NCI-H2196 (cell line): ENCODE results near the gene HOXD9.

Experiments used
- DNase-seq: peaks from one replicate; lab custom pipeline; 2025; ENCODE audit not compliant: unreplicated experiment; lab: John Stamatoyannopoulos, UW

The HOXD9 gene

DNA sequence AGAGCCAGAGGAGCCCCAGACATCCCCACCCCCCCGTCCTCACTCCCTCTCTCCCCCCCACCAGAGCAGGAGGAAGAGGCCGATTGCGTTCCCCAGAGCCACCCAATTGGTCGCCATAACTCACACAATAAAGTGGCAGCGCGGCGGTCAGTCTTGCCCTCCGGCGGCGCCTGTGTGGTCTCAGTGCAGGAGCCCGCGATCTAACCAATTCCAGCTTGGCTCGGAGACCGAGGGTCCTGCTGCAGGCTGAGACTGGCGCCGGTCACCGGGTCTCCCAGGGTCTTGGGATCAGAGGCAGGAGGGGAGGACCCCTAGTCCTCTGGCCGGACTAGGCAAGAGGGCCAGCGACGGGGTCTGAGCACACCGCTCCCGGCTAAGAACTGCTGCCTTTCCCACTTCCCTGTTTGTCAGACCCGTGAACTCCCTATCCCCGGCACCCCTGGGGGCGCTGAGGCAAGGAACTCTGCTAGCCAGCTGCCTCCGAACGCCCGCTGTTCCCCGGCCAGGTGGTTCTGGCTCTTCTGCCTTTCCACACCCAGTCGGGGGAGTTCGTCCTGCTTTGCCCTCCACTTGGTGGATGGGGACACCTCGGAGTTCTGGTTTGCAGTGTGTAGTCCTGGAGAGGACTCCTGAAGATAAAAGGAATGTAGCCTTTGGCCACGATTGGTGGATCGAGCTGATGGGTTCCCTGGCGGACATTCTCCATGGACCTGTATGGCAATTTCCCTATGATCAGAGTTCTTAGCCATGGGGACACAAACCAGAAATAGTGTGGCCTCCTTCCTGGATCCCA is 24.0 kb upstream of the HOXD9 start:
- DNase-seq: no peak

- DNase-seq: no peak
Measured at GRCh38 chr2:176099159-176099727, 23.3 kb upstream of the HOXD9 start.

GRCh38 chr2:176099728-176100546 is 22.6 kb upstream of the HOXD9 start, which contains the start of gene HOXD12:
Gene HOXD12, plus strand, starts transcription at chr2:176099795. Its CDS starts 7 bp downstream, at chr2:176099802.
- DNase-seq: no peak

GRCh38 chr2:176100547-176101140 is 21.9 kb upstream of the HOXD9 start:
- no peak for DNase-seq

- DNase-seq: peak; percentile 58
Measured at GRCh38 chr2:176101216-176101830, 21.2 kb upstream of the HOXD9 start.

DNA sequence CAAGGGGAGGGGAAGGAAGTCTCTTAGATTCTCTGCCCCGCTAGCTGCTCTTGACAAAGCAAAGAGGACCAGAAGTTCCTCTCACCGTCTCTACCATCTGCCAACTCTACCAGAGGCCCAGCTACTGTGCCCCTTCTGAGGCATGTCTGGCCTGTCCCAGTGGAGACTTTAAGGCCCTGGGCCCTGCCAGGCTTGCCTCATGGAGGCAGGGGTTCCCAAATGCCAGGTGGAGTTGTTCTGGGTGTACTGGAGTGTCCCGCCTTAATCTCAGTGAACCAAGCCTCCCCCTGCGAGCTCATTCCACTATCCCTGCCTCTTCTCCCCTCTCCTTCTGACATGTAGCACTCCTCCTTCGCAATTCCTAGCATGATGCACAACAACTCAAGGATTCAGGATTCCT is 20.7 kb upstream of the HOXD9 start:
- DNase-seq: no peak

DNA sequence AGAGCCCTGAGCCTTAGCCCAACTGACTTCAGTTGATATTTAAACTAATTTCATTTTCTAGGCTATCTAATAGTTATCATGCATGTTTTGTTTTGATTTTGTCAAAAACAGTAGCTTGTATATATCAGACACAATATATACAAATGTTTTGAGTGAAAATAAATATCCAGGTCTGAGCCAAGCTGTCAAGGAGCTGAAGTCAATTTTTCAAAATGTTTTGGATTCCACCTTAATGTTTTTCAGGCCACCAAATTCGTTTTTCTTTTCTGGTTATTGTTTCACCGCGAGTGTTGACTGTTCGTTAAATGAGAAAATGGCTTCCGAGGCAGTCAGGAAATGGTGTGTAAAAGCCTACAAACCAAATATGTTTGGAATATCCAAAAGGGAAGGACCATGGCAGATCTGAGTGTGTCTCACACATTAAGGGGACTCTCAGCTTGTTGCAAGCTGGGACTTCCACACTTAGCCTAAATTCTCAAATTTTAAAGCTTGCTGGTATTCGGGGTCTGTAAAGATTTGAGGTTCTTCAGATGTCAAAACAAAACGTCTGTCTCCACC is 20.1 kb upstream of the HOXD9 start:
- no peak for DNase-seq

- DNase-seq: no peak
Measured at GRCh38 chr2:176103194-176103593, 19.3 kb upstream of the HOXD9 start.

DNA sequence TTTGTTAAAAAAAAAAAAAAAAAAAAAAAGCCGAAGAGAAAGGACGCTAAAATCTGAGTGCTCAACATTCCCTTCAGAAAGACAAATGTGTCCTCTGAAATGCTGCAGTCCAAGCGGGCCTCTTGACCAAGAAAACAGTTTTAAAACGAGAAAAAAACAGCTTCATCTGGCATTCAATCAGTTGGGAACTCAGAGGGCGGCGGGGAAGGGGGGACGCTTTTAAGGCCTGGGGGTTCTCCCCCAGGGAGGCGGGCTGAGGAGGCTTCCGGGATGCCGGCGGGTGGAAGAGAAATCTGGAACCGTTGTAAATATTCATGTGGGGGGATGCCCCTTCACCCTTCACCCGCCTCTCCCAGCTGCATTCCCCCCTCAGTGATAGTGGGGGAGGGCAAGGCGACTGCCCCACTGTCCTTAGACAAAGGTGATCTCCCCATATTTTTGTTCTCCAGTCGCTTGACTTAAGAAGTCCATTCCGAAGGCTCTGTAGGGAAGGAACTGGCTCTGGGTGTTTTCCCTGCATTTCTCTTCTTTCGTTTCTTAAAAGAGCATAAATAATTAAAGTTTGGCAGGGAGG is 18.7 kb upstream of the HOXD9 start:
- no peak for DNase-seq

DNA sequence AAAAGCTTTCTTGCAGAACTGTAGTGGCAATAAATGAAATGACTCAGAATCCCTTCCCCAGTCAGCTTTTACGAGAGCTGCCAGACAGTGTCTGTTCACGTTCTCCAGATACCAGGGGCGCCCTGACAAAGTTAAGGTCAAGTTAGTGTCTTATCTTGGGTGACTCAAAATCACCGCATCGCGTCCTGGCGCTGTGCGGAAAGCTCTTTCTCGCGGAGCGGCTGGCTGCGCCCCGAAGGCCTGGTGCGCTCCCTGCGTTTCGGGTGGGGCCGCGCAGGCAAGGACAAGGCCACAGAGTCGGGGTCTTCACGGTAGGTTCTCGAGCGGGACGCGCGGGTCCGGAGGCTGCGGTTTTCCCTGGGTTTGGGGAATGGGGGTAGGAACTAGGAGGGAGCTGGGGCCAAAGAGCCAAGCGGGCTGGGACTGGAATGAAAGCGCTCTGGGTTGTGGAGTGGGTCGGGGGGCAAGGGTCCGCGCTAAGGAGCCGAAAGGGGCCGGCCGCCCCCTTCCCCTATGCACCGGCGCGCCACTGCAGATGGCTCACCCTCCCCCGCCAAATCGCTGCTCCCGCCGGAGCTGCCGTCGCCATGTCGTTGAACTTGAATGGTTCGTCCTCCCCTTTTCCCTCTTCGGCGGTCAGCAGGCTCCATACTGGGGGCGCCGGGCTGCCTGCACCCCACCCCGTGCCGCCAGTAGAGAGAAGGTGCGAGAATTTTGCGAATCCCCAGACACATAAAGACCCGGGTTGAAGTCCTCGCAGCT is 18.0 kb upstream of the HOXD9 start:
- DNase-seq: no peak

DNA sequence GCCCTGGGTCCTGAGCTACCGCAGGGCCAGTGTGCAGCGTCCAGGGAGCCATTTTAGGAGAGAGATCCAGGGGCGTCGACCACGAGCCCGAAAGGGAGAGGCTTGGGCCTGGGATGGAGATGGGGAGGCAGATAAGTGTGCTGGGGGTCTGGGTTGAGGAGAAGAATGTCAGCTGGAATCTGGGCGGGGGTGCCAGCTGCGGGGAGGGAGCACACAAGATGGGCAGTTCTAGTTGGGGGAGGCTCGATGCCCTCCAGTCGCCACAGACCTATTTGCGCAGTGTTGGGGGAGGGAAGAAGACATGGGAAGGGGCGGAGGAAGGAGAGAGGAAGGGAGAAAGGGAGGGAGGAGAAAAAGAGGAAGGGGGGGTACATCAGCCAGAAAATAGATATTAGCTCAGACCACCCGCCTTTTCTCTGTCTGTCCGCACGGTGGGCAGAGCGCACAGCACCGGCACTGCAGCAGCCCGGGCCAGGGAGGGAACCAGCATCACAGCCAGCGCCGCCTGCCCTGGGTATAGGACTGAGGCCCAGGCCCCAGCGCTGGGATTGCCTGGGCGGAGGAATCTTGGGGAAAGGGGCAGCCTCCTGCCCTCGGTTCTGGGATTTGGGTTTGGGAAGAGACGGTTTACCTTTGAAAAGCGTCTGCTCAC is 17.3 kb upstream of the HOXD9 start:
- DNase-seq: no peak

- no peak for DNase-seq
Measured at GRCh38 chr2:176105730-176106580, 16.6 kb upstream of the HOXD9 start.

GRCh38 chr2:176106581-176107539 is 15.7 kb upstream of the HOXD9 start, which contains the start of gene HOXD11:
Gene HOXD11, plus strand, starts transcription at chr2:176107280. Its CDS starts 76 bp downstream, at chr2:176107356.
- DNase-seq: peak; percentile 94

DNA sequence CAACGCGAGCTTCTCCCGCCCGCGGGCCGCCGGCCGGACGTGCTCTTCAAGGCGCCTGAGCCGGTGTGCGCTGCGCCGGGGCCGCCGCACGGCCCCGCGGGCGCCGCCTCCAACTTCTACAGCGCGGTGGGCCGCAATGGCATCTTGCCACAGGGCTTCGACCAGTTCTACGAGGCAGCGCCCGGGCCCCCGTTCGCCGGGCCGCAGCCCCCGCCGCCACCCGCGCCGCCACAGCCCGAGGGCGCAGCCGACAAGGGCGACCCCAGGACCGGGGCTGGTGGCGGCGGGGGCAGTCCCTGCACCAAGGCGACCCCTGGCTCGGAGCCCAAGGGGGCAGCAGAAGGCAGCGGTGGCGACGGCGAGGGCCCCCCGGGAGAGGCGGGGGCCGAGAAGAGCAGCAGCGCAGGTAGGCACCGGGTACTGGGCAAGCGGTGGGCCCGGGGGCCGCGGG is 14.8 kb upstream of the HOXD9 start:
- DNase-seq: no peak

GRCh38 chr2:176109192-176109901 is 13.2 kb upstream of the HOXD9 start:
- DNase-seq: no peak

GRCh38 chr2:176109946-176110345 is 12.6 kb upstream of the HOXD9 start:
- DNase-seq: no peak
